ENCODE results near the gene RFLNA. TPM values are rescaled to one million over a fixed set of nuclear protein-coding genes. Genes with fewer than 3 reads are reported as not detected.

RFLNA gene
- total and polyA plus RNA-seq, 2 donors (not counting 1 experiment from before 2014, with no cell fraction given): not detected

DNA sequence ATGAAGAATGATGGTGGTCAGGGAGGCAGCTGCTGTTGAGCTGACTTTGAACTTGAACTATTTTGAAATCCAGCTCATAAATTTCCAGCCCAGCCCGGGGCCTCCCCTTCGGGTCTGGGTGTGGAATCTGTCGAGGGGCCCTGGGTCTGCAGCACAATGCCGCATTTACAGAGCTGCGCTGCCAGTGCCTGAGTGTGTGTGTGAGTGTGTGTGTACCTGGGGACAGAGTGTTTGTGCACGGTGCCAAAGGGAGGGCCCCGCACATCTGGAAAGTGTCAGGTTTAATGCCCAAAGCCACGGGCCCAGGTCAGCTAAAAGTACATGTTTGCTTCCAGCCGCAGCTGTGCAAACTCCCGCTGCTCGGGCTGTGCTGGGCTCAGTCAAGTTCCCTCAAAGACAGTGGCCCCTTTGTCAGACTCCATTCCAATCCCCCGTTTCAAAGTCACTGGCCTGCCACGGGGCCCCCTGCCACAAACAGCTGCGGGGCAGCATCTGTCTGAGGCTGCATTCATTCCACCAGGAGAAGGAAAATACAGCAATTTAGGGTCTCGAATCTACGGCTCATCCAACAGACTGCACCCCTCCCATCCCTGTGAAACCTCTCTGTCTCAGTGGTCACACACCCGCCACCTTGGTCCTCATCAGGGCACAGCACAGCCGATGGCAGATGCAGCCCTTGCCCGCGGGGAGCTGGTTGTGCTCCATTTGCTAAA is 16.3 kb upstream of the RFLNA start:
- H3K4me2 ChIP-seq (replicated peaks; ENCODE audit: low read depth, low read length, poor library complexity, severe bottlenecking): no peak overlapping the region
- no peak for ATAC-seq (ENCODE audit: low read depth)
- H3K9me3 Mint-ChIP-seq (ENCODE audit: insufficient read depth): no peaks in the 10 kb centered on the region
- no peak overlapping the region for H3K27ac Mint-ChIP-seq
- no peak overlapping the region for H3K27ac ChIP-seq (ENCODE audit: low read length in 2 of 2)
- H2AFZ ChIP-seq (ENCODE audit: insufficient read depth, low read depth, low read length, poor library complexity, severe bottlenecking): no peak overlapping the region
- no peaks in the 10 kb centered on the region for H3K4me1 Mint-ChIP-seq
- no peaks in the 10 kb centered on the region for H4K20me1 ChIP-seq (ENCODE audit: control insufficient read depth, insufficient read depth, low read length, poor library complexity, severe bottlenecking)
- peaks cover 0 to 3% (median 2%) of the 10 kb centered on the region in 3 donors for H3K9me3 ChIP-seq (ENCODE audit: control extremely low read depth in 1 of 3, control insufficient read depth in 2 of 3, insufficient read depth in 1 of 3, low read length in 2 of 3)
- H3K36me3 ChIP-seq (replicated peaks in 1 of 2; ENCODE audit: control extremely low read depth in 1 of 2, control insufficient read depth in 1 of 2, extremely low read depth in 1 of 2, insufficient read depth in 2 of 2, low read length in 1 of 2): no peaks in the 10 kb centered on the region
- peaks cover 41% of the 10 kb centered on the region for H3K27me3 Mint-ChIP-seq
- intact Hi-C loops (cut with micrococcal nuclease): no loop called here
- H3K9ac ChIP-seq (ENCODE audit: low read length): no peak overlapping the region
- no peaks in the 10 kb centered on the region for H3K79me2 ChIP-seq (ENCODE audit: control insufficient read depth, insufficient read depth, low read length)
- ChIA-PET CTCF (interaction anchor here (0.7 kb wide), 1 partner anchor 541 kb away, joined by 6 read pairs; no protein-coding TSS in a partner anchor), POLR2A (no interaction called here)
- no peak overlapping the region for H3K4me3 ChIP-seq (ENCODE audit: control extremely low read depth in 1 of 5, extremely low read depth in 1 of 5, insufficient read depth in 1 of 5, low read depth in 2 of 5, low read length in 4 of 5)
- TF ChIP-seq, protein P1, sequence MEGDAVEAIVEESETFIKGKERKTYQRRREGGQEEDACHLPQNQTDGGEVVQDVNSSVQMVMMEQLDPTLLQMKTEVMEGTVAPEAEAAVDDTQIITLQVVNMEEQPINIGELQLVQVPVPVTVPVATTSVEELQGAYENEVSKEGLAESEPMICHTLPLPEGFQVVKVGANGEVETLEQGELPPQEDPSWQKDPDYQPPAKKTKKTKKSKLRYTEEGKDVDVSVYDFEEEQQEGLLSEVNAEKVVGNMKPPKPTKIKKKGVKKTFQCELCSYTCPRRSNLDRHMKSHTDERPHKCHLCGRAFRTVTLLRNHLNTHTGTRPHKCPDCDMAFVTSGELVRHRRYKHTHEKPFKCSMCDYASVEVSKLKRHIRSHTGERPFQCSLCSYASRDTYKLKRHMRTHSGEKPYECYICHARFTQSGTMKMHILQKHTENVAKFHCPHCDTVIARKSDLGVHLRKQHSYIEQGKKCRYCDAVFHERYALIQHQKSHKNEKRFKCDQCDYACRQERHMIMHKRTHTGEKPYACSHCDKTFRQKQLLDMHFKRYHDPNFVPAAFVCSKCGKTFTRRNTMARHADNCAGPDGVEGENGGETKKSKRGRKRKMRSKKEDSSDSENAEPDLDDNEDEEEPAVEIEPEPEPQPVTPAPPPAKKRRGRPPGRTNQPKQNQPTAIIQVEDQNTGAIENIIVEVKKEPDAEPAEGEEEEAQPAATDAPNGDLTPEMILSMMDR (IDR thresholded peaks at IDR 0.05): no peak
- TF ChIP-seq EZH2 (IDR thresholded peaks at IDR 0.05; ENCODE audit: borderline replicate concordance, insufficient read depth, low read depth, low read length, poor library complexity, severe bottlenecking): no peak
- H3K4me1 ChIP-seq (ENCODE audit: control insufficient read depth in 2 of 2, insufficient read depth in 2 of 2, low read length in 2 of 2): no peaks in the 10 kb centered on the region
- H3K27me3 ChIP-seq (replicated peaks in 1 of 4; ENCODE audit: control extremely low read depth in 1 of 4, control insufficient read depth in 3 of 4, insufficient read depth in 4 of 4, low read length in 3 of 4): peaks cover 0 to 10% (median 0%) of the 10 kb centered on the region in 4 experiments
- no peak for DNase-seq
- 81% methylated on average over 19 of the region's 20 CpGs for WGBS (ENCODE audit: insufficient coverage)
- no peak overlapping the region for H3K4me3 Mint-ChIP-seq

DNA sequence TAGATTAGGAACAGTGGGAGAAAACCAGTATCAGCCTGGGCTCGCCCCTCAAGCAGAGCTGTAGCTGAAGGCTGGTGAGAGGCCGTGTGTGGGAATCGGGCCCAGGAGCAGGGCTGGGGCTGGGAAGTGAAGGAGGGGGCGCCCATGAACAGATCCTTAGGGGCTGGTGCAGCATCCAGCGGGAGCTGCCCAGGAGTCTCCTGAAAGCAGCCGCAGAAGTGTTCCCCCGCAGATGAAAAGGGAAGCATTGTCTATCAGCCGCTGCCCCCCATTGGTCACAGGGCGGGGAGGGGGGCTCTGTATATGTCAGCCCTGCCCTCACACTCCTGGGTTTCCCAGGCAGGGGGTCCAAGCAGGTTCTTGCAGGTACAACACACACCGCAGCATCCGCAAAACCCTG is 15.6 kb upstream of the RFLNA start:
- Histone ChIP-seq H3K79me2 (ENCODE audit: control insufficient read depth, insufficient read depth, low read length) (no peaks in the 10 kb centered on the region), H3K27ac (ENCODE audit: low read length in 2 of 2) (no peak overlapping the region), H2AFZ (ENCODE audit: insufficient read depth, low read depth, low read length, poor library complexity, severe bottlenecking) (no peak overlapping the region), H3K9ac (ENCODE audit: low read length) (no peak overlapping the region), H4K20me1 (ENCODE audit: control insufficient read depth, insufficient read depth, low read length, poor library complexity, severe bottlenecking) (no peaks in the 10 kb centered on the region), H3K27me3 (replicated peaks in 1 of 4; ENCODE audit: control extremely low read depth in 1 of 4, control insufficient read depth in 3 of 4, insufficient read depth in 4 of 4, low read length in 3 of 4) (peaks cover 0 to 10% (median 0%) of the 10 kb centered on the region in 4 experiments), H3K4me2 (replicated peaks; ENCODE audit: low read depth, low read length, poor library complexity, severe bottlenecking) (no peak overlapping the region), H3K9me3 (ENCODE audit: control extremely low read depth in 1 of 3, control insufficient read depth in 2 of 3, insufficient read depth in 1 of 3, low read length in 2 of 3) (peaks cover 0 to 5% (median 4%) of the 10 kb centered on the region in 3 donors), H3K4me3 (ENCODE audit: control extremely low read depth in 1 of 5, extremely low read depth in 1 of 5, insufficient read depth in 1 of 5, low read depth in 2 of 5, low read length in 4 of 5) (no peak overlapping the region), H3K36me3 (replicated peaks in 1 of 2; ENCODE audit: control extremely low read depth in 1 of 2, control insufficient read depth in 1 of 2, extremely low read depth in 1 of 2, insufficient read depth in 2 of 2, low read length in 1 of 2) (no peaks in the 10 kb centered on the region), H3K4me1 (ENCODE audit: control insufficient read depth in 2 of 2, insufficient read depth in 2 of 2, low read length in 2 of 2) (no peaks in the 10 kb centered on the region)
- CTCF ChIA-PET: no interaction called here
- intact Hi-C loops (cut with micrococcal nuclease): no loop called here
- WGBS (ENCODE audit: insufficient coverage): 92% methylated on average over 9 of the region's 11 CpGs
- H3K4me3 Mint-ChIP-seq: no peak overlapping the region
- no peak for ATAC-seq (ENCODE audit: low read depth)
- H3K4me1 Mint-ChIP-seq: no peaks in the 10 kb centered on the region
- no peak for DNase-seq
- TF ChIP-seq, protein P1 (IDR thresholded peaks at IDR 0.05): no peak
- TF ChIP-seq EZH2 (IDR thresholded peaks at IDR 0.05; ENCODE audit: borderline replicate concordance, insufficient read depth, low read depth, low read length, poor library complexity, severe bottlenecking): no peak
- POLR2A ChIA-PET: no interaction called here
- H3K27me3 Mint-ChIP-seq: peaks cover 45% of the 10 kb centered on the region
- H3K27ac Mint-ChIP-seq: no peak overlapping the region
- peaks cover 2% of the 10 kb centered on the region for H3K9me3 Mint-ChIP-seq (ENCODE audit: insufficient read depth)
